ENCODE data around the gene VAV2.
A peak's percentile ranks its signal among the peaks of the same experiment; 100 is the strongest.

VAV2 gene

DNA sequence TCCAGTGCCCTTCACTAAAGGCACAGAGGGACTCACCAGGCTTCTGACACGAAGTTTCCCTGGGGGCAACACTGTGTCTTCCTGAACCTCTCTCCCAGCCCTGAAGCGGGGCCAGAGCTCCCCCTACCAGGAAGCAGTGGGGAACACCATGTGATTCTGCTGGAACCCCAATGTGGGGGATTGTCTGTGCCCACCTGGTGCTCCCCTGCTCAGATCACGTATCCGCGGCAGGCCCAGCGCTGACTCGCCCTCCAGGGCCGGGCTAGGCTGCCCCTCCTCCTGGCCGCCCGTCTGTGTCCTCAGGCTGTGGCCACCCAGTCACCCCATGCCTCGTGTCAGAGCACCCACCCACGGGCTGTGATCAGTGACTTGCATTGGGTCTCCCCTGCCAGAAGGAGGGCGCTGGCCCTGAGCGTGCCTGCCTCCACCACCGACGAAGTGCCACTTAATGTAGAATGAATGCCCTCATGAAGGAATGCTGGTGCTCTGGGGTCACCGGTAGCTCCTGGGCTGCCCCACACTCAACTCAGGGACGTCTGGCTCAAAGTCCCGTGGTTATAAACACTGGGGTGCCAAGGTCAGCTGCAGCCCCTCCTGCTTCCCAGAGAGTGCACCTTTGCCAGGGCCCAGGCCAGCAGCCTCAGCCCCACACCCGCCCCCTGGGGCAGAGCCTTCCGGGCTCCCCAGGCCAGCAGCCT, 276.1 kb downstream of the VAV2 start:
- no peak overlapping the region for H3K4me2 ChIP-seq (ENCODE audit: low read length)
- no peaks in the 10 kb centered on the region for H3K36me3 ChIP-seq (ENCODE audit: control insufficient read depth, insufficient read depth, low read length)
- no peak overlapping the region for H3K9ac ChIP-seq
- no peak overlapping the region for H2AFZ ChIP-seq
- H3K27me3 ChIP-seq (ENCODE audit: control insufficient read depth, insufficient read depth, low read length) = no peaks in the 10 kb centered on the region
- H3K4me1 ChIP-seq = no peaks in the 10 kb centered on the region
- no peak overlapping the region for H3K4me3 ChIP-seq (ENCODE audit: low read depth, low read length)
- H3K27ac ChIP-seq = no peak overlapping the region
- no peaks in the 10 kb centered on the region for H3K9me3 ChIP-seq (ENCODE audit: control insufficient read depth, low read length)
- TF ChIP-seq, protein P1, sequence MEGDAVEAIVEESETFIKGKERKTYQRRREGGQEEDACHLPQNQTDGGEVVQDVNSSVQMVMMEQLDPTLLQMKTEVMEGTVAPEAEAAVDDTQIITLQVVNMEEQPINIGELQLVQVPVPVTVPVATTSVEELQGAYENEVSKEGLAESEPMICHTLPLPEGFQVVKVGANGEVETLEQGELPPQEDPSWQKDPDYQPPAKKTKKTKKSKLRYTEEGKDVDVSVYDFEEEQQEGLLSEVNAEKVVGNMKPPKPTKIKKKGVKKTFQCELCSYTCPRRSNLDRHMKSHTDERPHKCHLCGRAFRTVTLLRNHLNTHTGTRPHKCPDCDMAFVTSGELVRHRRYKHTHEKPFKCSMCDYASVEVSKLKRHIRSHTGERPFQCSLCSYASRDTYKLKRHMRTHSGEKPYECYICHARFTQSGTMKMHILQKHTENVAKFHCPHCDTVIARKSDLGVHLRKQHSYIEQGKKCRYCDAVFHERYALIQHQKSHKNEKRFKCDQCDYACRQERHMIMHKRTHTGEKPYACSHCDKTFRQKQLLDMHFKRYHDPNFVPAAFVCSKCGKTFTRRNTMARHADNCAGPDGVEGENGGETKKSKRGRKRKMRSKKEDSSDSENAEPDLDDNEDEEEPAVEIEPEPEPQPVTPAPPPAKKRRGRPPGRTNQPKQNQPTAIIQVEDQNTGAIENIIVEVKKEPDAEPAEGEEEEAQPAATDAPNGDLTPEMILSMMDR (IDR thresholded peaks at IDR 0.05) = peak; percentile 6
- H3K79me2 ChIP-seq = no peaks in the 10 kb centered on the region

- no peaks in the 10 kb centered on the region for H3K79me2 ChIP-seq
- no peaks in the 10 kb centered on the region for H3K27me3 ChIP-seq (ENCODE audit: control insufficient read depth, insufficient read depth, low read length)
- no peaks in the 10 kb centered on the region for H3K9me3 ChIP-seq (ENCODE audit: control insufficient read depth, low read length)
- H3K27ac ChIP-seq = no peak overlapping the region
- TF ChIP-seq, protein P1 (IDR thresholded peaks at IDR 0.05) = no peak
- H3K9ac ChIP-seq = no peak overlapping the region
- no peak overlapping the region for H3K4me3 ChIP-seq (ENCODE audit: low read depth, low read length)
- H3K4me1 ChIP-seq = no peaks in the 10 kb centered on the region
- no peak overlapping the region for H2AFZ ChIP-seq
- H3K4me2 ChIP-seq (ENCODE audit: low read length) = no peak overlapping the region
- H3K36me3 ChIP-seq (ENCODE audit: control insufficient read depth, insufficient read depth, low read length) = no peaks in the 10 kb centered on the region
Measured at GRCh38 chr9:133715295-133715865, 276.7 kb downstream of the VAV2 start.

- no peak overlapping the region for H2AFZ ChIP-seq
- no peak overlapping the region for H3K4me3 ChIP-seq (ENCODE audit: low read depth, low read length)
- H3K9ac ChIP-seq = no peak overlapping the region
- no peaks in the 10 kb centered on the region for H3K9me3 ChIP-seq (ENCODE audit: control insufficient read depth, low read length)
- no peak overlapping the region for H3K4me2 ChIP-seq (ENCODE audit: low read length)
- no peak overlapping the region for H3K27ac ChIP-seq
- TF ChIP-seq, protein P1 (IDR thresholded peaks at IDR 0.05) = no peak
- no peaks in the 10 kb centered on the region for H3K79me2 ChIP-seq
- H3K36me3 ChIP-seq (ENCODE audit: control insufficient read depth, insufficient read depth, low read length) = no peaks in the 10 kb centered on the region
- H3K4me1 ChIP-seq = no peaks in the 10 kb centered on the region
- no peaks in the 10 kb centered on the region for H3K27me3 ChIP-seq (ENCODE audit: control insufficient read depth, insufficient read depth, low read length)
Measured at GRCh38 chr9:133714606-133715294, 277.4 kb downstream of the VAV2 start.

DNA sequence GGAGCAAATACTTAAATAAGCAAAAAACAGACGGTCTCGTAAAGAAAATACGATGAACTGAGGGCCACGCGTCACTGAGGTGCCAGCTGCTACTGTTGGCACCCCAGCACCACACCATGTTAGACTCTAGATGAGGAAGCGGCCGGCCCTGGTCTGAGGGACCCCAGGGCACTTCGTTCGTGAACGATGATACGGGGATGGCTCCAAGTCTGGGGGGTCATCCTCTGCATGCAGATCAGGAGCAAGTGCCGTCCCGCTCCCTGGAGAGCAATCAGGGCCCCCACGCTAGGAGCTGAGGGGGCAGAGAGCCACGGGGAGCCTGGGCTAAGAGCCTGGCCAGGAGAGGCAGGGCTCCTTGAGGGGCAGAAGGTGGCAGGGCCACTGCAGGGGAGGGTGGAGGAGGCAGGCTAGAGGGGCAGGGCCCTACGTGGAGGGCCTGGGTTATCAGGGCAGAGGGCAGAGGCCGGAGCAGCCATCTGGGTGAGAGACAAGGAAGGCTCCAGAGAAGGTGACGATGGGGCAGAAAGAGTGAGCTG, 278.1 kb downstream of the VAV2 start:
- no peaks in the 10 kb centered on the region for H3K27me3 ChIP-seq (ENCODE audit: control insufficient read depth, insufficient read depth, low read length)
- H3K9ac ChIP-seq = no peak overlapping the region
- H3K79me2 ChIP-seq = no peaks in the 10 kb centered on the region
- H3K4me1 ChIP-seq = no peaks in the 10 kb centered on the region
- no peaks in the 10 kb centered on the region for H3K36me3 ChIP-seq (ENCODE audit: control insufficient read depth, insufficient read depth, low read length)
- no peaks in the 10 kb centered on the region for H3K9me3 ChIP-seq (ENCODE audit: control insufficient read depth, low read length)
- no peak overlapping the region for H3K4me2 ChIP-seq (ENCODE audit: low read length)
- no peak overlapping the region for H3K4me3 ChIP-seq (ENCODE audit: low read depth, low read length)
- no peak overlapping the region for H2AFZ ChIP-seq
- no peak overlapping the region for H3K27ac ChIP-seq
- TF ChIP-seq, protein P1 (IDR thresholded peaks at IDR 0.05) = no peak
